Prostate gland (tissue), 2 donors: ENCODE results near the gene CFAP46.

Experiments
- POLR2A ChIP-seq: fragments of 450-650 bp; IDR thresholded peaks from one replicate; pipeline ENCODE4 v1.6.1; 2016; ENCODE audit warnings: antibody characterized with exemption, mild to moderate bottlenecking
- TF ChIP-seq, protein P1 (sequence below), 4 experiments: fragments of 200-600 bp in 2 of 4; fragments of 450-650 bp in 2 of 4; sonication (generic) in 2 of 4; IDR thresholded peaks; 1 replicate in 3 of 4; 2 replicates in 1 of 4; pipeline ENCODE4 v1.5.1; 2016 to 2019; ENCODE audit warnings: antibody characterized with exemption in 4 of 4, mild to moderate bottlenecking in 2 of 4, moderate library complexity in 2 of 4

DNA sequence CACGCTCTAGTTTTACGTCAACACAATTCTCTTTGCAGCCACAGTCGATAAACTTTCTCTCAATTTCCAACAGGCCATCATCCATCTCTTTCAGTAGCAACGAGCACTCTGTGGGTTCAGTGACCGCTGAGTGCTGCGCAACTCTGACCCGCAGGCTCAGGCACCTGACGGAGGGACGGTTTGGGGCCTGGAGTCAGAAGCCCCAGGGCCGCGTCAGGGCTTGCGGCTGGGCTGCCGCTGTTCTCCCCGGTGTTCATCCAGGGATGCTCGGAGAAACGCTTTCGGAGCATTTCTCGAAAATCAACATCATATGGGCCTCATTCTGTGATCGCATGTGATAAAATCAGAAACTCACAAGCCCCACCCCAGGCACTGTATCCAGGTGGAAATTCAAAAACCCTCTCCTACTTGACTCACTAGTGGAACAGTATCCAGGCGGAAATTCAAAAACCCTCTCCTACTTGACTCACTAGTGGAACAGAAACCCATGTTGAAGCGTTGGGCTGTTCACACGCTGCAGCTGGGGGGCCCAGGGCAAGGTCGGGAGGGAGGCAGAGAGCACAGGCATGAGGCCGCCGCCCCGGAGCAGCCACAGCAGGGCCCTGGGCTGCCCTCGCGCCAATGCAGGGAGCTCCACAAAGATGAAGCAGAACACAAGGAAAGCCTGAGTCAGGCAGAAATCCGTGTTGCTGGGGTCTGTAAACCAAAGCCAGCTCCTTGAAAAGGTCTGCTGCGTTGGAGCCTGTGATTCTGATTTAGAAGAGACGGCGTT lies 83.1 kb downstream of the CFAP46 start:
- TF ChIP-seq, protein P1, sequence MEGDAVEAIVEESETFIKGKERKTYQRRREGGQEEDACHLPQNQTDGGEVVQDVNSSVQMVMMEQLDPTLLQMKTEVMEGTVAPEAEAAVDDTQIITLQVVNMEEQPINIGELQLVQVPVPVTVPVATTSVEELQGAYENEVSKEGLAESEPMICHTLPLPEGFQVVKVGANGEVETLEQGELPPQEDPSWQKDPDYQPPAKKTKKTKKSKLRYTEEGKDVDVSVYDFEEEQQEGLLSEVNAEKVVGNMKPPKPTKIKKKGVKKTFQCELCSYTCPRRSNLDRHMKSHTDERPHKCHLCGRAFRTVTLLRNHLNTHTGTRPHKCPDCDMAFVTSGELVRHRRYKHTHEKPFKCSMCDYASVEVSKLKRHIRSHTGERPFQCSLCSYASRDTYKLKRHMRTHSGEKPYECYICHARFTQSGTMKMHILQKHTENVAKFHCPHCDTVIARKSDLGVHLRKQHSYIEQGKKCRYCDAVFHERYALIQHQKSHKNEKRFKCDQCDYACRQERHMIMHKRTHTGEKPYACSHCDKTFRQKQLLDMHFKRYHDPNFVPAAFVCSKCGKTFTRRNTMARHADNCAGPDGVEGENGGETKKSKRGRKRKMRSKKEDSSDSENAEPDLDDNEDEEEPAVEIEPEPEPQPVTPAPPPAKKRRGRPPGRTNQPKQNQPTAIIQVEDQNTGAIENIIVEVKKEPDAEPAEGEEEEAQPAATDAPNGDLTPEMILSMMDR (IDR thresholded peaks at IDR 0.05): no peak
- TF ChIP-seq POLR2A: no peak
